ENCODE measurements around the gene DENND5A. TPM values are rescaled to one million over a fixed set of nuclear protein-coding genes. Genes with fewer than 3 reads are reported as not detected.

The DENND5A gene
- total and polyA plus RNA-seq, 9 of the 15 experiments (the other 6 are each of a cell fraction or from before 2014, with no cell fraction given), result 11.7 to 130 (median 46.3) TPM

DNA sequence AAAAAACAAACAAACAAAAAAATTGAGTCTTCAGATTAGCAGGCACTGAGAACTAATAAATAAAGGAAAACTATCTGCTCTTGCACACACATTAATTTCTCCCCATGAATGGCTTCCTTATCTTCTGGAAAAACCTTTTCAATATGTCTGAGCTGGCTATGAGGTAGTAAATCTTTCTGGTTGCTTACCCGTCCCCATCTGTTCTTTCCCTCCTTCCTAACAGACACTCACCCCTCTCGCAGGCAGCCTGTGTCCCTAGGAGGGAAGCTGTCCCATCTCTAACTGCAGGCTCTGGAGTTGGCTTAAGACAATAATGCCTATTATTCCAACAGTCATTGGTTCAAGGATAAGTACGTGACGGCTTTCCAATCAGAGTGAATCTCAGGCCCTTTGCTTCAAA is 165.5 kb downstream of the DENND5A start (continued):
- TF ChIP-seq, protein P1, sequence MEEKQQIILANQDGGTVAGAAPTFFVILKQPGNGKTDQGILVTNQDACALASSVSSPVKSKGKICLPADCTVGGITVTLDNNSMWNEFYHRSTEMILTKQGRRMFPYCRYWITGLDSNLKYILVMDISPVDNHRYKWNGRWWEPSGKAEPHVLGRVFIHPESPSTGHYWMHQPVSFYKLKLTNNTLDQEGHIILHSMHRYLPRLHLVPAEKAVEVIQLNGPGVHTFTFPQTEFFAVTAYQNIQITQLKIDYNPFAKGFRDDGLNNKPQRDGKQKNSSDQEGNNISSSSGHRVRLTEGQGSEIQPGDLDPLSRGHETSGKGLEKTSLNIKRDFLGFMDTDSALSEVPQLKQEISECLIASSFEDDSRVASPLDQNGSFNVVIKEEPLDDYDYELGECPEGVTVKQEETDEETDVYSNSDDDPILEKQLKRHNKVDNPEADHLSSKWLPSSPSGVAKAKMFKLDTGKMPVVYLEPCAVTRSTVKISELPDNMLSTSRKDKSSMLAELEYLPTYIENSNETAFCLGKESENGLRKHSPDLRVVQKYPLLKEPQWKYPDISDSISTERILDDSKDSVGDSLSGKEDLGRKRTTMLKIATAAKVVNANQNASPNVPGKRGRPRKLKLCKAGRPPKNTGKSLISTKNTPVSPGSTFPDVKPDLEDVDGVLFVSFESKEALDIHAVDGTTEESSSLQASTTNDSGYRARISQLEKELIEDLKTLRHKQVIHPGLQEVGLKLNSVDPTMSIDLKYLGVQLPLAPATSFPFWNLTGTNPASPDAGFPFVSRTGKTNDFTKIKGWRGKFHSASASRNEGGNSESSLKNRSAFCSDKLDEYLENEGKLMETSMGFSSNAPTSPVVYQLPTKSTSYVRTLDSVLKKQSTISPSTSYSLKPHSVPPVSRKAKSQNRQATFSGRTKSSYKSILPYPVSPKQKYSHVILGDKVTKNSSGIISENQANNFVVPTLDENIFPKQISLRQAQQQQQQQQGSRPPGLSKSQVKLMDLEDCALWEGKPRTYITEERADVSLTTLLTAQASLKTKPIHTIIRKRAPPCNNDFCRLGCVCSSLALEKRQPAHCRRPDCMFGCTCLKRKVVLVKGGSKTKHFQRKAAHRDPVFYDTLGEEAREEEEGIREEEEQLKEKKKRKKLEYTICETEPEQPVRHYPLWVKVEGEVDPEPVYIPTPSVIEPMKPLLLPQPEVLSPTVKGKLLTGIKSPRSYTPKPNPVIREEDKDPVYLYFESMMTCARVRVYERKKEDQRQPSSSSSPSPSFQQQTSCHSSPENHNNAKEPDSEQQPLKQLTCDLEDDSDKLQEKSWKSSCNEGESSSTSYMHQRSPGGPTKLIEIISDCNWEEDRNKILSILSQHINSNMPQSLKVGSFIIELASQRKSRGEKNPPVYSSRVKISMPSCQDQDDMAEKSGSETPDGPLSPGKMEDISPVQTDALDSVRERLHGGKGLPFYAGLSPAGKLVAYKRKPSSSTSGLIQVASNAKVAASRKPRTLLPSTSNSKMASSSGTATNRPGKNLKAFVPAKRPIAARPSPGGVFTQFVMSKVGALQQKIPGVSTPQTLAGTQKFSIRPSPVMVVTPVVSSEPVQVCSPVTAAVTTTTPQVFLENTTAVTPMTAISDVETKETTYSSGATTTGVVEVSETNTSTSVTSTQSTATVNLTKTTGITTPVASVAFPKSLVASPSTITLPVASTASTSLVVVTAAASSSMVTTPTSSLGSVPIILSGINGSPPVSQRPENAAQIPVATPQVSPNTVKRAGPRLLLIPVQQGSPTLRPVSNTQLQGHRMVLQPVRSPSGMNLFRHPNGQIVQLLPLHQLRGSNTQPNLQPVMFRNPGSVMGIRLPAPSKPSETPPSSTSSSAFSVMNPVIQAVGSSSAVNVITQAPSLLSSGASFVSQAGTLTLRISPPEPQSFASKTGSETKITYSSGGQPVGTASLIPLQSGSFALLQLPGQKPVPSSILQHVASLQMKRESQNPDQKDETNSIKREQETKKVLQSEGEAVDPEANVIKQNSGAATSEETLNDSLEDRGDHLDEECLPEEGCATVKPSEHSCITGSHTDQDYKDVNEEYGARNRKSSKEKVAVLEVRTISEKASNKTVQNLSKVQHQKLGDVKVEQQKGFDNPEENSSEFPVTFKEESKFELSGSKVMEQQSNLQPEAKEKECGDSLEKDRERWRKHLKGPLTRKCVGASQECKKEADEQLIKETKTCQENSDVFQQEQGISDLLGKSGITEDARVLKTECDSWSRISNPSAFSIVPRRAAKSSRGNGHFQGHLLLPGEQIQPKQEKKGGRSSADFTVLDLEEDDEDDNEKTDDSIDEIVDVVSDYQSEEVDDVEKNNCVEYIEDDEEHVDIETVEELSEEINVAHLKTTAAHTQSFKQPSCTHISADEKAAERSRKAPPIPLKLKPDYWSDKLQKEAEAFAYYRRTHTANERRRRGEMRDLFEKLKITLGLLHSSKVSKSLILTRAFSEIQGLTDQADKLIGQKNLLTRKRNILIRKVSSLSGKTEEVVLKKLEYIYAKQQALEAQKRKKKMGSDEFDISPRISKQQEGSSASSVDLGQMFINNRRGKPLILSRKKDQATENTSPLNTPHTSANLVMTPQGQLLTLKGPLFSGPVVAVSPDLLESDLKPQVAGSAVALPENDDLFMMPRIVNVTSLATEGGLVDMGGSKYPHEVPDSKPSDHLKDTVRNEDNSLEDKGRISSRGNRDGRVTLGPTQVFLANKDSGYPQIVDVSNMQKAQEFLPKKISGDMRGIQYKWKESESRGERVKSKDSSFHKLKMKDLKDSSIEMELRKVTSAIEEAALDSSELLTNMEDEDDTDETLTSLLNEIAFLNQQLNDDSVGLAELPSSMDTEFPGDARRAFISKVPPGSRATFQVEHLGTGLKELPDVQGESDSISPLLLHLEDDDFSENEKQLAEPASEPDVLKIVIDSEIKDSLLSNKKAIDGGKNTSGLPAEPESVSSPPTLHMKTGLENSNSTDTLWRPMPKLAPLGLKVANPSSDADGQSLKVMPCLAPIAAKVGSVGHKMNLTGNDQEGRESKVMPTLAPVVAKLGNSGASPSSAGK (IDR thresholded peaks at IDR 0.05), result peak; percentile 43
- TF ChIP-seq CBFA2T3 (IDR thresholded peaks at IDR 0.05) (peak; percentile 88), TEAD4 (IDR thresholded peaks at IDR 0.05; ENCODE audit: low read length) (peak; percentile 83), TEAD4 (CRISPR knock-in tag; IDR thresholded peaks at IDR 0.05; ENCODE audit: borderline replicate concordance) (no peak), ARID3A (IDR thresholded peaks at IDR 0.05; ENCODE audit: borderline replicate concordance, low read depth, low read length) (0 out of 2 replicates have a peak, but pooled peaks have one; percentile 33)
